GM21360 (cell line): ENCODE data around the gene MAP2K4.

Experiments used
- ATAC-seq: cut with Tn5 transposase; IDR thresholded peaks from one replicate; pipeline ENCODE4 v1.9.1; 2021; ENCODE audit warnings: mild to moderate bottlenecking, moderate library complexity; ENCODE audit not compliant: unreplicated experiment

Gene MAP2K4

DNA sequence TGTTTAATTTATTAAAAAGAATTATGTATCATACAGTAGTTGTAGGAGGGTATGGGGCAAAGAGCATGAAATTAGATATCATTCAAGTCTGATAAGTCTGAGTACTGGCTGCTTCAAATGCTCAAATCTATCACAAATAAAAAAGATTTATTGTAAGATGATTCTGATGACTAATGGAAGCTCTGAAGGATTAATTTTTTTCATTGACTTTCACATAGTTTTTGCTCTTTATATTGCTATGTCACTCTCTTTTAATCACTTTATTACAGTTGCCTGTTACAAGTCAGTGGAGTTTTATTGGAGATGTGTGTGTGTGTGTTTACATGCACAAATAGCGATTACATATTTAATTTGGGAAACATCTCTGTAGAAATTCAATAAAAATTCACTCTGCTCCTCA, 15.0 kb downstream of the MAP2K4 start:
- no peak for ATAC-seq

DNA sequence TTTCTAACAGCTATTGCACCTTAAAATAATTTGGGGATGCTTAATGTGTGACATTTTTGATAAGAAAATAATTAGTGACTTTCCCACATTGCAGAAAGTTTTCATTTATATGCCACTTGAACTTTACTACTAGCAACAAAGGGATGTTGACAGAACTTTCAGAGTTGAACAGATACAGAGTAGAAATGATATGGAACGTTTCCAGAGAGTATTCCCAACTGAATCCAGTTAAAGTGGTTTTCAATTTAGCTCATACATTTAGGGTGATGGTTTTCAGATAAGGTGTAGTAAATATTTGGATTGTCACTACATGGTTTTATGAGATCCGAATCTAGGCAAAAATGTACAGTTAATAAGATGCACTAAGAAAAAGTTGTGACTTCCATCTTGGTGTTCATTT, 17.3 kb downstream of the MAP2K4 start:
- ATAC-seq: no peak

DNA sequence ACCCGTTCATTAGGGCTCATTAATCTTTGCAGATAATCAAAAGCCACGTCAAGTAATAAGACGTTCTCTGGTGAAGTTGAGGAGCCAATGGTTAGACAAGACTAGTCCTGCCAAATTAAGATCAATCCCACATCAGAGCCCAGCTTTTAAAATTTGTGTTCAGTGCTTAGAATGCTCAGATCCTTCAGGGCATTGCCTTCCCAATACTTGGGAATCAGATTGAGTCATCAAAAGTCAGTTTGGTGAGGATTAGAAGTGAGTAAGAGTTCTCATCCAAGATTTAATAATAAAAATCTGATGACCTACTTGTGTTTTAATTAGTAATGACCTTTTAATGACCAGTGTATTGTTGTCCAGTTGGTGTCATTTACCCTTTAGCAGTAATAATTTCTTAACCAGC, 19.8 kb downstream of the MAP2K4 start:
- ATAC-seq: no peak

DNA sequence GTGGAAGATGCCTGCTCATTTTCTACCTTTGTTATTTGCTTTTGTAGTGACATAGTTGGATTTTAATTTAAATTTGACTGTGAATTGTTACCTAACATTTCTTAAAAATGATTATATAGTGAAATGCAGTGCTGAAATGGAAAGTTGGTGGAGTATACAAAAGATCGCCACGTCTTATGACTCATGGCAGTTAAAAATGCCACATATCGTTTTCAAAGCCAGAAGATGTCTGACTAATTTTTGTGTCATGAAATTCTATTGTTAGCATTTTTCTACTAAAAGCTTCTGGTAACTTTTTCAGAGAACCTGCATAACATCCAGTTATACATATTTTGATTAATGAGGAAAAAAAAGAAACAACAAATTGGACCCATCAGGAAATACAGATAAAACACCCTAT, 20.6 kb downstream of the MAP2K4 start:
- ATAC-seq: no peak

DNA sequence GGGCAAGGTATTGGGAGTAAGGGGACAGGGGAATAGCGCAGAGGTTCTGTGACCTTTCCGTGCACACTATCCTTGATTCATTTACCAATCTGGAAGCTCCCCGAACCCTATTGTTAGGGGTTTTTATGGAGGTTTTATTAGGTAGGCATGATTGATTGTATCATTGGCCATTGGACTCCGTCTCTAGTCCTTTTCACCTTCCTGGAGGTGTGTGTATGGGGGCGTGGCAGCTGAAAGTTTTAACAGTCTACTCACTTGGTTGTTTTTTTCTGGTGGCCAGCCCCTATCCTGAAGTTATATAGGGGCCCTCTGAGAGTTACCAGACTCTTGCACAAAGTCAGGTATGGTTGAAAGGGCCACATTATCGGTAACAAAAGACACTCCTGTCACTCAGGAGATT, 23.0 kb downstream of the MAP2K4 start:
- no peak for ATAC-seq

DNA sequence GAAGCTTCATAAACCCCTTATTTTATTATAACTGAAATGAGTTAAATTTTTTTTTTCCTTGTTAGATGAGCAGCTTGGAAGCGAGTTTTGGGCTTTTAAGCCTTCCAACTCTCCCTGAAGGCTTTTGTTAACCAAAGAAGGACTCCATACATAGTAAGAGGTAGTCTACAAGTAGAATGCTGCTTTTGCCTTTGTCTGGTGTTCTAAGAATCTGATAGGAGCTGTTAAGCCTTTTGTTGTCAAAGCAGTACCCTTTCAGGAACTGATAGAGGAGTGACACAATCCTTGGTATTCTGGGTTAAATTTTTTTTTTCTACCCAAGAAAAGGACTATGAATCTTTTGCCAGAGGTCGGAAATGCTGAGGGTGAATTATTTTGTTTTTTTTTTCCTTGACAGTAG, 26.1 kb downstream of the MAP2K4 start:
- ATAC-seq: no peak

DNA sequence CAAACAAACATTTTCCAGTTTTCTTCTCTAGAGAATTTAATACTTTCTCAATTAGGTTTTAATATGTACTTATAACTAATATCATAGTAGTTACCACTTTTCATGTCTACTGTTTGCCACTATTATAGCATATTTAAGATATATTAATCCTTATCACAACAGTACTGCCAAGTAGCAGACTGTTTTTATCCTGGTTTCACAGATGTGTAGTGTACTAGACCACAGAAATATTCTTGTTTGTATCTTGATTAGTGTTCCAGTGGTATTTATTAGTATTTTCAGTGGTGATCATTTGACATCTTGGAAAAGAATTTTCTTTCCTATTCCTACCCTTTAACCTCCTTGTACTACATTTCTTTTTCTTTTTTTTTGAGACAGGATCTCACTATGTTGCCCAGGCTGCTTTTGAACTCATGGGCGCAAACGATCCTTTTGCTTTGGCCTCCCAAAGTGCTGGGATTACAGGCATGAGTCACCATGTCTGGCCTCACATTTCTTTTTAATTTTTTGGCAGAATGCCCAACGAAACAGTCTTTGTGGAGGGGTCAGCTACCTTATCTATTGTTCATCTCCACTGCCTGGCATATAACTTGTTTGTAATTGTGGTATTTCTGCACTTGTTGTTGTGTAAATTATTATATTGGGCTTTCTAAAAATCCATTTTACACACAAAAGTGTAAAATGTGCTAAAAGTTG, 27.2 kb downstream of the MAP2K4 start:
- ATAC-seq: no peak

DNA sequence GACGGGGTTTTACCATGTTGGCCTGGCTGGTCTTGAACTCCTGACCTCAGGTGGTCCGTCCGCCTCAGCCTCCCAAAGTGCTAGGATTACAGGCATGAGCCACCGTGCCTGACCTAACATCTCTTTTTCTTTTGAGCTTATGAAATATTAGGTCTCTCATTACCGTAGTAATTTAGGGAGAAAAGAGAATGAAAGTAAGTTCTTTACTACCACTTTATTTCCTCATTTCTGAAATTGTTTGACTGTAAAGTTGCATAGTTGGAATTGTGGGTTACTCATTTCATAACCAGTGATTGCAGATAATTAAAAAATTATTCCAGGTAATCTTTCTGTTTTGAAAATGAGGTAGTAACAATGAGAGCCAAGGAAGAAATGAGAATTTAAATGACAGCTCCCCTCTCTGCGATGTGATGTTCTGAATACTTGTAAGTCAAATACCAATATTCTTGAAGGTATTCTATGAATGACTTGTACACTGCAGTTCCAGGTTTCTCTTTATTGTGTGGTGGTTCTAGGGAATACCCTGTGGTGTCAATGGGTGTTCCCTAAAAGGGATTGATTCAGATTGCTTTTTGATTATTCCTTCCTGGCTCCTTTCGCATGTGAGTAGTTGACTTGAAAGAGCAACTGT, 28.3 kb downstream of the MAP2K4 start:
- ATAC-seq: no peak

DNA sequence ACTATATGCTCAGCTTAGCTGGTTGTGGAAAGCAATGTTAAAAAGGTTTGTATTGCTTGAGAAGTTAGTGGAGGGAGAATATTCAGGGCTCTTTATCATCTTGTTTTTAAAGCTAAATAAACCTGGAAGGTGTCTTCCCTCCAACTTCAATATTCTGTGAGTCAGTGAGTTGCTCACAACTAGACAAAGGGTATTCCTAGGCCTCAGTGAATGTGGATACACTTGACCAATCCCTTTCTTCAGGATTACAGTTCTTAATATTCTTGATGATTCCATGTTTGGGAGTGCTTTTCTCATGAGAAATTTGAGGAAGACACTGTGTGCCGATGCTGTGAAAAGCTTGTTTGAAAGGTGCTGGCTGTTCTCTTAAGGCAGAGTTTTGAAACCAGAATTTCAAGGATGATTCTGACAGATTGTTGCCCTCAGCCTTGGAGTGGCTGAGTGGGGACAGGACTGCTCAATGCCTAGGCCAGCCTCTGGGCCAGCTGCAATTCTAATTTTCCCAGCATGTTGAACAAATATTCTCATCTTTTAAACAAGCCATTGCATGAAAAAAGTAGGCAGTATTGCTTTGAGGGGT, 30.1 kb downstream of the MAP2K4 start:
- no peak for ATAC-seq

DNA sequence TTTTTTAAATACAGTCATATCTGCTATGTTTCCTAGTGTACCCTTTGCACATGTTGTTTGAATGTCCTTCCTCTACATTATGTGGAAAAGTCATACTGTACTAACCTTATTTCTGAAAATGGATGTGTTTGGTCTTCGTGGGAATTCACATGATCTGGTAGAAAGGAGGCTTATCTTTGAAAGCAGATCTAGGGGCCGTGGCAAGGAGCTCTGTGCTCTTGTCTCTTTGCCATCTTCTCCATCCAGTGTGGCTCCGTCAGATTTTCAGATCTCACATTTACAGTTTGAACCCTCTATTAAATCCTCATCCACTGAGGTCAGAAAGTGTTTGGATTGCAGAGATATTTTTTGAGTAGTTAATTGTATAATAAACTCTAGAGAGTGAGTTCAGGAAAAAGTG, 32.9 kb downstream of the MAP2K4 start:
- no peak for ATAC-seq

DNA sequence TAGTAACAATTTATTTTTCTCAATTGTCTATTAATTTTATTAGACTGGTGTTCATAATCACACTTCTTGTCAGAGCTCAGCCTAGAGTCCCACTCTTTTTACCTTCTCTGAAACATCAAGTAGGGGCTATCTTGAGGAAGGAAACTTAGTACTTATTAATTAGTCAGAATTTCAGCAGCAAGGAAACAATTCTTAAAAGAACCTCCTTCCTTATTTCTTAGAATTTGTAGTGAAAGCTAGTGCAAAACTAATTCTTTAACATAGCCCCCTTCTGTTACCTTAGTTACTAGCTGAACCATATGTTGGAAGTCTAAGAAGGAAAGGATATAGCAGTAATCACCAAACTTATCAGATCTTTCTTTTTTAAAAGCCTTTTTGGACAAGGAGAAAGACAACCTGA, 35.2 kb downstream of the MAP2K4 start:
- no peak for ATAC-seq

DNA sequence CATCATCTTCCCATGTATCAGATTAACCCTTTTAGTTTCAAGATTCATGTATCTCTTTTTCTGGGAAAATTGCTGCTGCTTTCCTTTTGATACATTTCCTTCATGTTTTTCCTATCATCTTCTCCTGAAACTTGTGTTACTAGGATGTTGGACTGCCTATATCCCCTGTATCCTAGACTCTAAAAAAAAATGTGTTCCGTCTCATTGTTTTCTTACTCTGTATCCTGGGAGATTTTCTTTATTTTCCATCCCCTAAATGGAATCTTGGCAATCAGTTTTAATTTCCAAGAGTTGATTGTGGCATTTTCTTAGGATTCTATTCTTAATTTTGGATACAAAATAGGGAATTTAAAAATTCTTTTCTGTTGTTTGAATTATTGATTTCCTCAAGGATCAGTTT, 36.8 kb downstream of the MAP2K4 start:
- ATAC-seq: no peak

DNA sequence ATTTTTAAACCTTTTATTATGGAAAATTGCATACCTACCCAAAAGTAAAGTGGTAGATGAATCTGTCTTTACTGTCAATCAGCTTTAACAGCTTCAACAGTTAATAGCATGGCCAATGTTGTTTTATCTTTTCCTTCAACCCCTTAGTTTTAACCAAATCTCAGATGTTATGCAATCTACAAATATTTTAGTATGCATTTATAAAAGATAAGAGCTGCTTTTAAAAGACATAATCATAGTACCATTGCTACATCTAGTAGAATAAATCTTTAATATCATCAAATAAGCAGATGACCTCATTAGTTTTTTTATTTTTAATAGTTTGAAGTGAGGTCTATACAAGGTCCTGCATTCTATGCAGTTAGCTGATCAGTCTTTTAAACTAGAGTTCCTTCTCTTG, 37.9 kb downstream of the MAP2K4 start:
- ATAC-seq: no peak

DNA sequence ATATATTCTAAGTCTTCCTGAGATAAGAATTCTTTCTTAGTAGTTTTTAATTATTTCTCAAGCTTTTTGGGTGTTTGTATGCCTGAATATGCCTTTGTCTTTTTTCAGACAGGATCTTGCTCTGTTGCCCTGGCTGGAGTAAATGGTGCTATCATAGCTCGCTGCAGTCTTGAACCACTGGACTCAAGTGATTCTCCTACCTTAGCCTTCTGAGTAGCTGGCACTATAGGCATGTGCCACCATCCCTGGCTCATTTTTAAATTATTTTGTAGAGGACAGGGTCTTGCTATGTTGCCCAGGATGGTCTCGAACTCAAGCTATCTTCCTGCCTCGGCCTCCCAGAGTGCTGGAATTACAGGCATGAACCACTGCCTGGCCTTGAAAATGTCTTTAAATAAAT, 41.6 kb downstream of the MAP2K4 start:
- no peak for ATAC-seq

DNA sequence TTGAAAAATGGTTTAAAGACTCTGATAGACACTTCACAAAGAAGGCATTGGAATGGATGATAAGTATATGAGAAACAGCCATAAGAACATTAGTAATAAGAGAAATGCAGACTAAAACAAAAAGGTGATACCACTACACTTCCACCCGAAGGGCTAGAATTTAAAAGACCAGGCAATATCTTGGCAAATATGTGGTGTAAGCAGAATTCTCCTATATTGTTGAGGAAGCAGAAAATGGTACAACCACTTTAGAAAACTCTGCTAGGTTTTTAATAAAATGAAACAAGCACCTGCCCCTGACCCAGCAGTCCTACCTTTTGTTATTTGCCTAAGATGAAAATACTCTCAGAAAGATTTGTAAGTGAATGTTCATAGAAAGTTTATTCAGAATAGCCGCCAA, 43.7 kb downstream of the MAP2K4 start:
- ATAC-seq: no peak

DNA sequence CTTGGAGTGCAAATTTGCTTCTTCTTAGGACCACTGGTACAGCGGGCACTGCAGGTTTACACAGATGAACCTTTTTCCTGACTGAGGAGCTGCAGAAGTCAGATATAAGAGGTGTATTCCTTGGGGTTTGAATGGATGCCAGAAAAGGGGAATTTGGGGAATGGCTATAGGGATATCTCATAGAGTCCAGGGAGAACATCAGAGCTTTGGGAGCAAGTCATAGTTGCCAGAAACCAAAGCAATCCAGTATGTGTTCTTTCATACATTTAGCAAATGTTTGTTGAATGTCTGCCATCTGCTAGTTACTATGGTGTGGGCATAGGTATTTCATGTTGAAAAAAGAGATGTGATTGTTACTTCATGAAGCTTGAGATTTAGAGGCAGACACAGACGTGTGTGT, 46.8 kb downstream of the MAP2K4 start:
- ATAC-seq: no peak

DNA sequence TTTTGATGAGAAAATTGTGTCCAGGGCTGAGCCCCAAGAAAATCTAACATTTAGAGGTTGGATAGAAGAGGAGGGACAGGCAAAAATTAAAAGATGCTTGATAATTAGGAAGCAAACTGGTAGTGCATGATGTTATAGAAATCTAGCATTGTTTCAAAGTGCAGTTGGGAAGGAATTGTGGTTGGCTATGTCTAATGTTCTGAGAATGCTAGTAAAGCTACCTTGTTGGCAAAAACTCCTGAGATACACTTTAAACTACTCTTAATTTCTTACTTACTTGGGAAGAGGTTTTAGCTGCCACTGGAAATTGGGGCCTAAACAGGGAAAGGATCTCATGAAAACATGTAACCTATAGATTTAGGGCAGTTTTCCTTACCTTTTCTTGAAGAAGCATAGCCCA, 48.3 kb downstream of the MAP2K4 start:
- no peak for ATAC-seq

DNA sequence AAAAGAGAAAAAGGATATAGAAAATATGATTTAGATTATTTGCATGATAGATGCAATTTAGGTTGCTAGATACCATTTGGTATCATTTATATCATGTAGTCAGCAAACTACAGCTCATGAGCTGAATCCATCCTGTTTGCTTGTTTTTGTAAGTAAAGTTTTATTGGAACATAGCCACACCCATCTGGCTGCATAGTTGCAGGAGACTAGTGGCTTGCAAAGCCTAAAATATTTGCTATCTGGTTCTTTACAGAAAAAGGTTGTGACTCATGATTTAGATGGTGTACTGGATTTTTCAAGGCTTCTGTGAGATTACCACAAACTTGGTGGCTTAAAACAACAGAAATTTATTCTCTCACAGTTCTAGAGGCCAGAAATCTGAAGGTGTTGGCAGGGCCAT, 49.9 kb downstream of the MAP2K4 start:
- ATAC-seq: no peak

DNA sequence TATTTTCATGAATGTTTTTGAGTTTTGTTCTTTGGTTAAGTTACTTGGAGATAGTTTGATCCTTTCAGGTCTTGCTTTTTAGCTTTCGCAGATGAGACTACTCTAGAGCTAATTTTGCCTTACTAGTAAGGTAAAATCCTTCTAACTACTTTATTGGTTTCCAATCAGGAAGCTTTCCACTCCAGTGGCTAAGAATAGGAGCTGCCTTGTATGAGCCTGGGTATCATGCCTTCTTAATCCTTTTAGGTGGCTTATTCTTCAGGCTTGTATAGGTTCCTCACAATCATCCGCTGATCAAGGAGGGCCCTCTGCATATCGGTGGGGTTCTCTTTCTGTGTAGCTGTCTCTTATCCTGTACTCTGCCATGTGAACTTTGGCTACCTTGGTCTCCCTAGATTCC, 53.7 kb downstream of the MAP2K4 start:
- ATAC-seq: no peak

DNA sequence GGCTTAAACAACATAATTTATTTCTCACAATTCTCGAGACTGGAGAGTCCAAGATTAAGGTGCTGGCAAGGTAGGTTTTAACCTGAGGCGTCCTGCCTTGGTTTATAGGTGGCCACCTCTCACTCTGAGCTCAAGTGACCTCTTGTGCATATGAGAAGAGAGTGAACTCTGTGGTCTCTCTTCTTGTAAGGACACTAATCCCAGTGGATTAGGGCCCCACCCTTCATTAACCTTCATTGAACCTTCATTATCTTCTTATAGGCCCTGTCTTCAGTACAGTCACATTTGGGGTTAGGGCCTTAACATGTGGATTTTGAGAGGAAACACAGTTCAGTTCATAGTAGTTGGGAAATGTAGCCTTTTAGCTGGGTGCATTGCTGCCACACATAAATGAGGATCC, 57.1 kb downstream of the MAP2K4 start:
- no peak for ATAC-seq

DNA sequence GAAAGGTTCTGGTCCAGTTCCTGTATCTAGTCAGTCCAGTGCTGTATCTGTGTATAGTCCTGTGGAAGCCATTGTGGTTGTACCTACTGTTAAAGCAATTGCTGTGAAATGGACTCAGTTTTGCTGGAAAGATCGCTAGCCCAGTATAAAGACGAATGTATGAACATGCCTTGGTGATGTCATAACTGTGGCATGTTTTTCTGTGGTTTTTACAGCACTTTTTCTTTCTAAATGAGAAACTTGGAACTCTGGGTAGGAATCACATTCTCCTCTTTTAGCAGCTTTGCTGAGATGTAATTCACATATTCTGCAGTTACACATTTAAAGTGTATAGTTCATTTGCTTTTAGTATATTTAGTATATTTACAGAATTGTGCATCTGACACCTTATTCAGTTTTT, 58.1 kb downstream of the MAP2K4 start:
- ATAC-seq: no peak

DNA sequence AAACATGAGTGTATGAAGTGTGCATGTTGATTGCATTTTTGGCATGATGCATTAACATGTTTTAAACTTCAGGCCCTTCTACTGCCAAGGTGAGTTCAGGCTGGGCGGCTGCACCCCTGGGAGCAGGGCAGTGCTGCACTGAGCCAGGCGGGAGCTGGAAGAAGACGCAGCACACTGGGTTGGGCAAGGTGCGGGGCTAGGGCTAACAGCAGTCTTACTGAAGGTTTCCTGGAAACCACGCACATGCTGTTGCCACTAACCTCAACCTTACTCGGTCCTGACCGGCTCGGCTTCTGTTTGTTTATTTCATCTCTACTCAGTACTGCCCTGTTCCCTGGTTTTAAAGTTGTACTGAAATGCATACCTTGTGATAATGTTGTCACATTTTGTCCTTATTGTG, 61.0 kb downstream of the MAP2K4 start:
- no peak for ATAC-seq
